COLO668 (cell line): ENCODE results near the gene ERGIC1.

ENCODE experiments used
- DNase-seq: peaks from one replicate; lab custom pipeline; 2025; ENCODE audit not compliant: unreplicated experiment; lab: John Stamatoyannopoulos, UW

ERGIC1 gene

GRCh38 chr5:172898843-172899369 is 64.9 kb downstream of the ERGIC1 start:
- no peak for DNase-seq

- no peak for DNase-seq
Observed at GRCh38 chr5:172899436-172899835, 65.4 kb downstream of the ERGIC1 start.

GRCh38 chr5:172901012-172901780 is 67.1 kb downstream of the ERGIC1 start:
- DNase-seq: no peak

GRCh38 chr5:172901788-172902496 is 67.9 kb downstream of the ERGIC1 start:
- no peak for DNase-seq

GRCh38 chr5:172902497-172903472 is 68.7 kb downstream of the ERGIC1 start:
- peak; percentile 13 for DNase-seq

- peak; percentile 32 for DNase-seq
Observed at GRCh38 chr5:172903790-172904189, 69.7 kb downstream of the ERGIC1 start.

- no peak for DNase-seq
Observed at GRCh38 chr5:172904312-172904642, 70.2 kb downstream of the ERGIC1 start.

GRCh38 chr5:172904643-172905345 is 70.7 kb downstream of the ERGIC1 start:
- DNase-seq: peak; percentile 80

GRCh38 chr5:172905346-172906140 is 71.5 kb downstream of the ERGIC1 start:
- DNase-seq: no peak

GRCh38 chr5:172906436-172906835 is 72.4 kb downstream of the ERGIC1 start:
- DNase-seq: no peak

GRCh38 chr5:172906888-172907287 is 72.8 kb downstream of the ERGIC1 start:
- no peak for DNase-seq

GRCh38 chr5:172907657-172908056 is 73.6 kb downstream of the ERGIC1 start:
- no peak for DNase-seq

GRCh38 chr5:172908662-172909061 is 74.6 kb downstream of the ERGIC1 start:
- DNase-seq: no peak

GRCh38 chr5:172909931-172910502 is 76.0 kb downstream of the ERGIC1 start:
- DNase-seq: no peak

- DNase-seq: peak; percentile 42
Observed at GRCh38 chr5:172910828-172911627, 77.0 kb downstream of the ERGIC1 start.

GRCh38 chr5:172911628-172911880 is 77.5 kb downstream of the ERGIC1 start:
- DNase-seq: no peak

- DNase-seq: no peak
Observed at GRCh38 chr5:172911976-172912375, 77.9 kb downstream of the ERGIC1 start.

GRCh38 chr5:172913117-172913850 is 79.2 kb downstream of the ERGIC1 start:
- no peak for DNase-seq
